C1 segment of cervical spinal cord (tissue), 14 donors: ENCODE measurements around the gene STK39.

Experiments
- DNase-seq, 14 donors: peaks; one replicate each; lab custom pipeline; 2025; lab: John Stamatoyannopoulos, UW

Gene STK39

DNA sequence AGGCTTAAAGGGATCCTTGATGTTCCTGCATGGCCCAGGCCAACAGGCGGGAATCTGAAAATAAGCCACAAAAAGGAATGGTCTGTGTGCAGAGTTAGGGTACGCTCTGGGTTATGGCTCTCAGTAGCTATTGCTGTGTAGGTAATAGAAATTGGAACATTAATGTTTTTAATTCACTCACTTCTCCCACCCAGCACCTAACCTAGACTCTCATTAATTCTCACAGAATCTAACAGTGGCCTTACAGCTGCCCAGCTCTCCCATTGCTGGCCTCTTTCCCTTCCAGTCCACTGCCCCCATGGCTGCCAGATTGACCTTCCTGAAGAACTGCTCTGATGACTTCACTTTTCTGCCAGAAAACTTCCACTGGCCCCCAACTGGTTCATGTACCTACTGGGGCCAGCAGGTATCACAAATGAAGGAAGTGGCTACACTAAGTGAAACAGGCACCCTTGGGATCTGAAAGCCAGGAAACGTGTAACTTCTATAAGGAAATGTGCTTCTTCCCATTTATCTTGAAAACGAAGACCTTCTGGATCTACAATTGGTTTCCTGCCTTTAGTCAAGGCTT, 315.2 kb downstream of the STK39 start:
- DNase-seq = no peak

DNA sequence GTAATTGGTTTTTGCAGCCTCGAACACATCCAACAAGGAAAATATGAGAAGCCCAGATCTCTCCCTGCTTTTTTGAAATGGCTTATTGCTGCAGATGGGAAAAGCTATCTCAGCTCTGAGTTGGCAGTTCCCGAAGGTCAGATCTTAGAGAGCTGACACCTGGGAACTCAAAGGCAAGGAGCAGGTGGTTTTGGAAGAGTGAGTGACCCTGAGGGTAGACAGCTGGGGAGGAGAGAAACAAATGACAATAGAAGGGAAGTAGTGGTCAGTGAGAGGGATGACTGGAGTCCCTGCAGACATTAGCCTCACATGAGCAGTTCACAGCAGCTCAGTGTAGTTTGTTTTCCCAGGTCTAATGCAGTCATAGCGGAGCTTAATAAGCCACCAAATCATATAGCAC, 317.9 kb downstream of the STK39 start:
- DNase-seq = no peak

DNA sequence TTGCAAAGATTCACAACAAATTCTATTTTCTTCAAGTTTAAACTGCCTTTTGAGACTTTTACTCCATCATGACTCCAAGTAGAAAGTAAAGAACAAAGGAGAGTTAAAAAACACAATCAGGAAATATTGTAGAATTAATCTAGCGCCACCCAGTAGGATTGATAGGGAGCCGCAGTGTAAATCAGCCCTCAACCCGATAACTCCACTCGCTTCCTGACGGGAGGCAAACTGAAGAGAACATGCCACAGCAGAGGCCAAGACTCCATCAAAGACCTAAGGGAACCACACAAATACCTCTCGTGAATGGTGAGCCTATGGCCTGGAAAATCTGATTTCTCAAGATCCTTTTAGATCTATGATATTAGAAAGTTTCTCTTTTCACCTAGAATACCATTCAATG, 319.0 kb downstream of the STK39 start:
- no peak for DNase-seq

DNA sequence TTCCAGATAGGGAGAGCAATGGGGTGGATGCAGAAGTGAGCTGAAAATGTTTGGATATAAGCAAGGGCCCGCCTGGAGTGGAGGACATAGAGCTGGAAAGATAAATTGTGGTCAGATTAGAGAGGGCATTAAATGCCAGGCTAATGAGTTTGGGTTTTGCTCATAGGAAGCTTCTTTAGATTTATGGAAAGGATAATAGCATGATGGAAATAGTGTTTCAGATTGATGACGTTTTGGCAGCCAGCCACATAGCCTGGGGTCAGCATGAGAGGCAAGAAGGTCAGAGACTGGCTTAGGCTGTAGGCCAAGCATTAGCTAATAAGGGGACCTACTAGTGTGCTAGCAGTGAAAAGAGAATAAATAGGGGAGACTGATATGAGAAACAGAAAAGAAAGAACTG, 321.6 kb downstream of the STK39 start:
- no peak for DNase-seq

DNA sequence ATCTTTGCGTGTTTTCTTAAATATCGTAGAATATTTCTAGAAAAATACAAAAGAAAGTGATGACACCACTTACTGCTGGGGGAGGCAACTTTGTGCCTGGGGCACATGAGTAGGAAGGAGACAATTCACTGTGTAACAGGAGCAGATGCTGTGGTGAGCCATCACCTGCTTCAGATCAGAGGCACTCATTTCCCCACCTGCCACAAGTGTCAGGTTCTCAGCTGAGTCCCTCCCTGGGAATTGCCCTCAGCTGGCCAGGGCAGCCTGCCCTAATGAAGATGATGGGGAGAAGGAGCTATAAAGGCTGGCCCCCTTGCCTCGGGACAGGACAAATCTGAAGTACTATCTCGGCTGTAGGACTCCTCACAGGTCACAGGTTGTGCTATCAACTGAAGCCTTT, 322.8 kb downstream of the STK39 start:
- DNase-seq = no peak

DNA sequence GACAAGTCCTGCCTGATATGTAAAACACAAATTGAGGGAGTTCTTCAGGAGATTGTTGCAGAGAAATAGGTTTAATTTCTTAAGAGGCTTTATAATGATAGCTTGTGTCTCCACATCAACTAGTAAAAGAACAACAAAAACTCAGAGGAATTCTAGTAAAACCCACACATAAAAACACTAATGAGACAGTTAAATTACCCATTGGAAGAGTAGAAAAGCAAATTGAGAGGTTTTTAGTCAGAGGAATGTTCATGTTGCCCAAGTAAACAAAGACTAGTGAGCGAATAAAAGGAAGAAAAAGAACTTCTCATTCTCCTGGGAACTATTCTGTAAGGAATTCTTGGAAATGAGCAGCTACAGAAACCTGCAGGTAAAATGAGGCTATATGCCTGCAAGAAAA, 330.6 kb downstream of the STK39 start:
- no peak for DNase-seq

DNA sequence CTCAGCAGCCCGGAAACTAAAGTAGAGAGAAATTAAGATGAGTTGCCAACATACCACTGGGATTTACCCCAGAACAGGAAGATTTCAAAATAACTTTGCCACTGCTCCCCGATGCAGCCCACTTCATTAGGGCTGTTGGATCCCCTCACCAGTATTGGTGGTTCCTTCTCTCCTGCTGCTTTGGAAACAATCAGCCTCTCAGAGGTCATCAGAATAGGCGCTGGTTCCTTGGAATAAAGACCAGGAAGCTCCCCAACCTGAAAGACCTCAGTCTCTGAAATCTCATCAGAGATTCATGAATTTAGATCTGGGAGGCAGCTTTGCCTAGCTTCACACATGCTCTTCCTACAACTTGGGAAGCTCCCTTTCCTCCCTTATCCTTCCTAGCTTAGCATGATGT, 332.4 kb downstream of the STK39 start:
- no peak for DNase-seq

DNA sequence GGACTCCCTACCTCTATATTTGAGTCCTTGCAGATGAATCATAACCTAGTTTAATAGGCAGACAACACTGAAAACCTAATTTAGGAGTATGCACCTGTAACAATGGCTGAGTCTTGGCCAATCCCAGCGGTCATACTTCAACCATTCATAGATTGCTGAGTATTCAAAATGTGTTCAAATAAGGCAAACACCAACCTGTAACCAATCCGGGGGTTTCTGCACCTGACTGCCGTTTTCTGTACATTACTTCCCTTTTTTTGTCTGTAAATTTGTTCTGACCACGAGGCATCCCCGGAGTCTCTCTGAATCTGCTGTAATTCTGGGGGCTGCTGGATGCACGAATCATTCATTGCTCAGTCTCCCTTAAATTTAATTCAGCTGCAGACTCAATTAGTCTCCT, 338.6 kb downstream of the STK39 start:
- DNase-seq = no peak

DNA sequence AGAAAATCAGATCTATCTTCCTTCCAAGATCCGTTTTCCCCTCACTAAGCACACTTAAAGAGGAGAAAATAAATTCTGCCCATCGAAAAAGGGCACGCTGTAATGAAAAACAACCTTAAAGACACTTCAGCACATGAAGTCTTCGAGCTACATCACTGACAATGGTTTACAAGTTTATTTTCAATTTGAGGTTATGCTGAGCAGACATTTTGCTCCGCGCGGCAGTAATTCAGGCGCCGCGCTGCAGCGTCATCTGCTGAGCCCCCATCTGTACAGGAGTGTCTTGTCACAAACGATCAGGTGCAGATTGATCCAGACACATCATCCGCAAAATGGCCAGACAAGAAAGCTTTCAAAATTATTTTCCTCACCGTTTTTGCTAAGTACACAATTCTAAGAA, 341.7 kb downstream of the STK39 start:
- no peak for DNase-seq
